HG03378 (cell line): Measurements from ENCODE around the gene MAN1A2.
"Not testable (repeated sequence)": the region's sequence is repeated elsewhere in the genome, so short reads cannot be mapped to it uniquely, and the experiment has no call there.

ENCODE experiments used
- ATAC-seq: cut with Tn5 transposase; IDR thresholded peaks from one replicate; pipeline ENCODE4 v1.9.1; 2021; ENCODE audit warnings: mild to moderate bottlenecking, moderate library complexity; ENCODE audit not compliant: unreplicated experiment

The MAN1A2 gene

GRCh38 chr1:117367046-117368025 is at the start of gene MAN1A2:
MAN1A2 (plus strand) TSS chr1:117367449; CDS start chr1:117368184, 735 bp downstream.
- ATAC-seq, result peak; percentile 42

DNA sequence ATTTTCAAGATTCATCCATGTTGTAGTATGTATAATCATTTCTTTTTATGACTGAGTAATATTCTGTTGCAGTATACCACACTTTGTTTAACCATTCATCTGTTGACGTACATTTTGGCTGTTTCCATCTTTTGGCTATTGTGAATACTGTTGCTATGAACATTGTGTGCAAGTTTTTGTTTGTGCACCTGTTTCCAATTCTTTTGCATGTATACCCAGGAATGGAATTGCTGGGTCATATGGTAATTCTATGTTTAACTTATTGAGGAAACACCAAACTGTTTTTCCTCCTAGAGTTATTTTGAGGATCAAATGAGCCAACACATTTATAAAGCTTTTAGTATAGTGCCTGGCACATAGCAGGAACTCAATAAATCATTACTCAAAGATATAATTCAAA is 49.2 kb upstream of the MAN1A2 start:
- ATAC-seq, result no peak

- ATAC-seq, result no peak
Observed at GRCh38 chr1:117318426-117318825, 48.8 kb upstream of the MAN1A2 start.

DNA sequence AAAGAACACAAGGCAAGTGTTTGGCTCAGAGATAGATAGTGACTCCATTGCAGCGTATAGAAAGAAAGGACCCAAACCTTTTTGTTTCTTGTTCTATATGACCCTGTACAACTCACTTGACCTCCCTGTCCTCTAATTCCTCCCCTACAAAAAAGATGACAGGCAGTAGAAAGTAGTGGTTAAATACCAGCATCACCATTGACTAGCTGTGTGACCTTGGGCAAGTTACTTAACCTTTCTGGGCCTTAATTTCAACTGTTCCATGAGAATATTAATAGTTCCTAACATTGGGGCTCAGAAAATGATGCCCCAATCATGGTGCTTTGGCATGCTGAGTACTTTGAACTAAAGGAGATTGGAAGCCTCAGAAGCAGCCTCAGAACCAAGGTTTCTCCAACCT is 46.7 kb upstream of the MAN1A2 start:
- no peak for ATAC-seq

DNA sequence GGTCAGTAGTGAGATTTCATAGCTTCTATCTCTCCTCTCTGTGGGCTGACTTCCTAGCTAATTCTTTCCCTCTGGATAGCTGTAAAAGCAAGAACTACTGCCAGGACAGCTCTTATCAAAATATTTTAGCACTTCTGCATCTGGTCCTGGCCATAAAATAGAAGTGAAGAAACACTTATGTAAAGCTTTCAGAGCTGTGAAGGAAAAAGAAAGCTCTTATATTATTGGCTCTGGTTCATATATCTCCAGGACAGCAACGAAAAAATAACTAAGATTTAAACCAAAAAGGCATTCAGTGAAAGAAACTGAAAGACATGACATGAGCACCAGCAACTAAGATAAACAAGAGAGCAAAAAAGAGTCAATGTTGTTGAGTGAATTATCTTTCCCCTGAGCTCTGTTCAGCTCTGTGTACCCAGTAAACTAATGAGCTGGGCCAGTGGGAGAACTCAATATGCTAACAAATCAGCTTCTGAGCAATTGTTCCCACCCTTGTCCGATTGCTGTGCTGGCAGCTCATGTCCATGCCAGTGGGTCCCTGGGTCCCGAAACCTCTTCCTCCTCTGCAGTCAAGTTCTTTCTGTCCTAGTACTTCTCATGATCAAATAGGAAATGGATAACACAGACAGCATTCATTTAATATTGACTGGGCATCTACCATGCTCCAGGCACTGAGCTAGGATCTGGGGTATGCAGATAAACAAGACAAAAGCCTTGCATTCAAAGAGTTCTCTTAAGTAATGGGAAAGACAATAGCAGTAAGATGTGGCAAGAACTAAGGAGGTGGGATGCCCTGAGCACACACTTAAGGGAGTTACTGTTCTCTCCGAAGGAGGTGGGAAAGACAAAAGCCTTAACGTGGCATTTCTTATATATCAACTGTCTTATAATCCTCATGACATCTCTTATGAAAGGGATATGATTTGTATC is 45.3 kb upstream of the MAN1A2 start:
- no peak for ATAC-seq

DNA sequence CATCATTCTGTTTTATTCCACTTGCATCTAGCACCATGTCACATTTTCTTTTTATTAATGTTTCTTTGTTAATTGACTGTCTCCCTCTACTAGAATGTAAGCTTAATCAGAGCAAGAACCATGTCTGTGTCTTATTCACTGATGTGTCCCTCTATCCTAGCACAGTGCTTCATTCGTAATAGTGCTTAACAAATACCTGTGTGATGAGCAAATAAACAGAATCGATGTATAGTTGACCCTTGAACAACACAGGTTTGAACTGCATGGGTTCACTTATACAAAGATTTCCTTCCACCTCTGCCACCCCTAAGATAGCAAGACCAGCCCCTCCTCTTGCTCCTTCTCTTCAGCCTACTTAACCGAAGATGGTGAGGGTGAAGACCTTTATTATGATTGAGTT is 42.9 kb upstream of the MAN1A2 start:
- no peak for ATAC-seq

DNA sequence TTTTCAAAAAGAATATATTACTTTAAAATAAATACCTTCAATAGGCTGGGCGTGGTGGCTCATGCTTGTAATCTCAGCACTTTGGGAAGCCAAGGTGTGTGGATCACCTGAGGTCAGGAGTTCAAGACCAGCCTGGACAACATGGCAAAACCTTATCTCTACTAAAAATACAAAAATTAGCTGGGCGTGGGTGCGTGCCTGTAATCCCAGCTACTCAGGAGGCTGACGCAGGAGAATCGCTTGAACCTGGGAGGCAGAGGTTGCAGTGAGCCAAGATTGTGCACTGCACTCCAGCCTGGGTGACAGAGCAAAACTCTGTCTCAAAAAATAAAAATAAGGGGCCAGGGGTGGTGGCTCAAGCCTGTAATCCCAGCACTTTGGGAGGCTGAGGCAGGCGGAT is 41.2 kb upstream of the MAN1A2 start:
- not testable (repeated sequence) for ATAC-seq

DNA sequence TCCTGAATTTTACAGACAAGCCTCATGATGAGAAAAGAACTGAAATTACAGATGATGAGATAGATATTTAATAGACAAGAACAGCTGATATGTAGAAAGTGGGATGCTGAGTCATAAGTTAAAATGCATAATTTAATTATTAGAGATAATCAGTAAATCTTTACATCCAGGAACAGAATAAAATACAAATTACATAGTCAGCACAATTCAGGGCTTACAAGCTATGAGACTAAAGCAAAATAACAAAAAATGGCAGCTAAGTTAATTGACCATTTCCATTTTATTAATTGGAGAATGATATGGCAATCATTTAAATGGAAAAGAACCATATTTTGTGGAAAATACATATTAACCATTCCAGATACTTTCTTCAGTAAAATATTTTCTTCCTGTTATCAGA is 40.2 kb upstream of the MAN1A2 start:
- no peak for ATAC-seq

GRCh38 chr1:117335376-117336086 is 31.7 kb upstream of the MAN1A2 start:
- no peak for ATAC-seq

- no peak for ATAC-seq
Observed at GRCh38 chr1:117336088-117336817, 31.0 kb upstream of the MAN1A2 start.

DNA sequence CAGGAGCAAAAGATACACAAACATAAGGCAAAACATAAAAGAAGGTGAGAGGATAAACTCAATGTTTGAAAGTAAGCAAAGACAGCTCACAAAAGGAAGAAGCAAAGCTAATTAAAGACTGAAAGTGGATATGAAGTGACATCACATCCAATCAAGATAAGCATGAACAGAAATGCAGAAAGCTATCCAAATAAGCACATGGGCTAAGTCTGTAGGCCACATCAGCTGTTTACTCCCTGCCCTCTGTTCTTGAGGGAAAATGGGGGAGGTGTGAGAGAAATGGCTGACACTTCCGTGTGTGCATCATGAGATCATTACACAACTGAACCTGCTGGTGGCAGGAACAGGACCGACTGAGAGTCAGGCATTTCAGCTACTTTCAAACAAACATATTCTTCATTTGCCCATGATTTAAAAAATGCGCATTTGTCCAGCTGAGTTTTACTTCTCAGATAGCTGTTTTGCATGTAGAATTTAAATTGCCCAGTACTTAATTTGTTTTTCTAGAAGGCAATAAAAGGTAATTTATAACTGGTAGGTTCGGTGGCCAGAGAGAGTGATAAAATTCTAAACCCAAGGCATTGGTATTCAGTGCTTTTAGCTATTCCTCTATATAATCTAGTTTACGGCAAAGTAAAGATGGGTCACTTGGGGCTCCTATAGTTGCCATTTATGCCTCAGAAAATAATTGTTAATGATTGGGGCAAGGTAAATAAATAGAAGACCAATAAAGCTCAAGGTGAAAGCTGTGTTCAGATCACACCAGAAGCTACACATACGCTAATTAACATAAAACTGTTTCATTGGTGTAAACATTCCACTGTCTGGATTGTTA is 27.2 kb upstream of the MAN1A2 start:
- ATAC-seq, result no peak

GRCh38 chr1:117341123-117341522 is 26.1 kb upstream of the MAN1A2 start:
- ATAC-seq, result no peak

DNA sequence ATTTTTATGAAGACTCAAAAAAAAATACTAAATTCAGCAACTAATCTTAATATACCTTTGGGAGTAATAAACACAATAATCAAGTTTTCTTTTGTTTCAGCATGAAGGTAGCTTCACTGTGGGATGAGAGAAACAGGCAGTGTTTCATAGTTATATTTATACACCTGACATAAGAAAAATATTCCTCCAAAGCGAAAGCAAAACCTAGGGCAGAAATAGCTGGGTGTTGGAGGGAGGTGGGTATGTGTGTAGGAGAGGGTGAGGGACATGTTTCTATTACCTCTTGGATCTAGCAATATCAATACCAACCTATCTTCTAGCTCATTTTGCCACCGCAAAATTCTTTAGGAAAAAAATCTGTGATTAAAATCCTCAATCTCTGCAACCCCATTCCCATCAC is 24.9 kb upstream of the MAN1A2 start:
- ATAC-seq, result no peak

DNA sequence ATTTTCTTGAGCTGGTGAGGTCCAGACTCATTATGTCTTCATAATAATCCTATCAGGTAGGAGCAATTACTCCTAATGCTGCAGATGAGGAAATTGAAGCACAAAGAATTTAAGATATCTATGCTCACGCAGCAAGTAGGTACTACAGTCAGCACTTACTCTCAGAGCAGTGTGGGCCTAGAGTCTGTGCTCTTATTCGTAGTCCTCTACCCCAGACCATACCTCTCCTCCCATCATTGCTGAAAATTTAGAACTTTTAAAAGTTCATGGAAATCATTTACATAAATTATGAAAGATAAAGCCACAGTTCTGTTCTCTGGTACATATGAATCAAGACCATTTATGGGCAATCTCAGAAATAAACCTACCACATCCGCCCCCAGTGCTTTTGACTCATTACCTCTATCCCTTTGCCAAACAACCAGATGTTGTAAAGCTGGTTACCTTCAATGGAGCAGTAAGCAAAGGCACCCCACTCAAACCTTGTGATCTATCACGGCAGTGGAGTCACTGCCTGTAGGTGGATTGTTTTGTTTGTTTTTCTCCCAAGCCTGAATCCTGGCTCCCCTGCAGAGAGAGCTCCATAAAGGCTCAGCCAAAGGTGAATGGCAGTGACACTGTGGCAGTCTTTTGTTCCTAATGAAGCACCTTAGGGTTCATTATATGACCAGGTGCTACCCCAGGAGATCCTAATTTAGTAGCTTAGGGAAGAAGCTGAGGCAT is 20.9 kb upstream of the MAN1A2 start:
- ATAC-seq, result no peak

- ATAC-seq, result no peak
Observed at GRCh38 chr1:117347907-117348306, 19.3 kb upstream of the MAN1A2 start.

DNA sequence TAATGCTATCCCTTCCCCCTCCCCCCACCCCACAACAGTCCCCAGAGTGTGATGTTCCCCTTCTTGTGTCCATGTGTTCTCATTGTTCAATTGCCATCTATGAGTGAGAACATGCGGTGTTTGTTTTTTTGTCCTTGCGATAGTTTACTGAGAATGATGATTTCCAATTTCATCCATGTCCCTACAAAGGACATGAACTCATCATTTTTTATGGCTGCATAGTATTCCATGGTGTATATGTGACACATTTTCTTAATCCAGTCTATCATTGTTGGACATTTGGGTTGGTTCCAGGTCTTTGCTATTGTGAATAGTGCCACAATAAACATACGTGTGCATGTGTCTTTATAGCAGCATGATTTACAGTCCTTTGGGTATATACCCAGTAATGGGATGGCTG is 14.6 kb upstream of the MAN1A2 start:
- not testable (repeated sequence) for ATAC-seq

DNA sequence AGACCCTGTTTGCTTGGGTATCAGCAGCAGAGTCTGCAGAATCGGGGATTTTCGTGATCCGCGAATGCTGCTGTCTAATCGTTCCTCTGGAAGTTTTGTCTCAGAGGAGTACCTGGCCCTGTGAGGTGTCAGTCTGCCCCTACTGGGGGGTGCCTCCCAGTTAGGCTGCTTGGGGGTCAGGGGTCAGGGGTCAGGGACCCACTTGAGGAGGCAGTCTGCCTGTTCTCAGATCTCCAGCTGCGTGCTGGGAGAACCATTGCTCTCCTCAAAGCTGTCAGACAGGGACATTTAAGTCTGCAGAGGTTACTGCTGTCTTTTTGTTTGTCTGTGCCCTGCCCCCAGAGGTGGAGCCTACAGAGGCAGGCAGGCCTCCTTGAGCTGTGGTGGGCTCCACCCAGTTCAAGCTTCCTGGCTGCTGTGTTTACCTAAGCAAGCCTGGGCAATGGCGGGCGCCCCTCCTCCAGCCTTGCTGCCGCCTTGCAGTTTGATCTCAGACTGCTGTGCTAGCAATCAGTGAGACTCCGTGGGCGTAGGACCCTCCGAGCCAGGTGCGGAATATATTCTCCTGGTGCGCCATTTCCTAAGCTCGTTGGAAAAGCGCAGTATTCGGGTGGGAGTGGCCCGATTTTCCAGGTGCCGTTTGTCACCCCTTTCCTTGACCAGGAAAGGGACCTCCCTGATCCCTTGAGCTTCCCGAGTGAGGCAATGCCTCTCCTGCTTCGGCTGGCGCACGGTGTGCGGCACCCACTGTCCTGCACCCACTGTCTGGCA is 9.2 kb upstream of the MAN1A2 start:
- ATAC-seq, result not testable (repeated sequence)

GRCh38 chr1:117358604-117358887 is 8.7 kb upstream of the MAN1A2 start:
- not testable (repeated sequence) for ATAC-seq
